GM18498 (cell line): ENCODE results near the gene GPATCH11.

Experiments used
- ATAC-seq: cut with Tn5 transposase; IDR thresholded peaks from one replicate; pipeline ENCODE4 v1.9.1; 2021; ENCODE audit warnings: mild to moderate bottlenecking, moderate library complexity; ENCODE audit not compliant: unreplicated experiment

Gene GPATCH11

GRCh38 chr2:37104178-37104577 lies 19.9 kb downstream of the GPATCH11 start:
- ATAC-seq = no peak

GRCh38 chr2:37105150-37105549 lies 20.8 kb downstream of the GPATCH11 start:
- no peak for ATAC-seq

DNA sequence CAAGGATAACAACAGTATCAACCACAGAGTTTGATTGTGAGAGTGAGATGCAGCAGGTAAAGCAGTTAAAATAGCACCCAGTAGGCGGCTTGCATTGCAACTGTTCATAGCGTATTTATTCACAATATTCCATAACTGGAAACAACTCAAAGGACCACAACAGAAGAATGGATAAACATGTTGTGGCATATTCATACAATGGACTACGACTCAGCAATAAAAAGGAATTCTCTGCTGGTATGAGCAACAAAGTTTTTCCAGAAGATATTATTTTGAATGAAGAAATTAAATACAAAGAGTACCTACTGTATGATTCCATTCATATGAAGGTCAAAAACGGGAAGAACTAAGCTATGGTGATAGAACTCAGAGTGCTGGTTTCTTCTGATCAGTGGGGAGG lies 25.2 kb downstream of the GPATCH11 start:
- no peak for ATAC-seq

GRCh38 chr2:37110306-37111212 lies 26.2 kb downstream of the GPATCH11 start:
- ATAC-seq = no peak

DNA sequence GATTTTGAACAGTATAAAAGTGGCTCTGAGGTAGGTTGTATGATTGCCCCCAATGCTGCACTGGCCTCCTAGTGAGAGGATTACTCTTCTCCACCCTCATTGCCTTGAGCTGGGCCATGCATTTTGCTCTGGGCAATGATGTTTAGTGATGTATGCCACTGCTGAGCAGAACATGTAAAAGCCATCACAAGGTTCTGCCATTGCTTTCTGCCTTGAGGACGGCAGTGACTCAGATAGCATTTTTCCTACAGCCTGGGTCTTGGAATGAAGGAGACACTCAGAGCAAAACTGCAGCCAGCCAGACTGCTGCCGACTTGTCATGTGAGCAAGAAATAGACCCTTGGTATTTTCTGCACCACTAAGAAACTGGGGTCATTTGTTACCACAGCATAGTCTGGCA lies 27.6 kb downstream of the GPATCH11 start:
- no peak for ATAC-seq

- no peak for ATAC-seq
These were observed 33.2 kb downstream of the GPATCH11 start for GRCh38 chr2:37117566-37117965.

DNA sequence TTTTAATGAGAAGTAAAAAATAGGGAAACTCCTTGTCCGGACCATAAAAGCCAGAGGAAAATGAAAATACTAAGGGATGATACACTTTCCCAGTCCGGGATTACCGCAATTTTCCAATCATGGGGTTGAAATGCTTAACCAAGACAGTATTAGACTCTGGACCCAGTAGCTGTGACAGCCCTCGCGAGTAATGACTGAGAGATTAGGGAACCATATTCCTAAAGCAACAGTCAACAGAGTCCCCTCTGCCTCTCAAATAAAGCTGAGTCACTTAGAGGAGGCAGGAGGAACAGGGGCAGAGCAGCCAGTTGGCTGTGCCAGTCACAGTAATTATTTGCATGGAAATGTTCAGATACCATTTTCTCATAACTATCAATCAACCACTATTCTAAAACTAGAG lies 34.8 kb downstream of the GPATCH11 start:
- ATAC-seq = no peak

GRCh38 chr2:37125416-37125815 lies 41.1 kb downstream of the GPATCH11 start:
- no peak for ATAC-seq

- no peak for ATAC-seq
These were observed 48.6 kb downstream of the GPATCH11 start for GRCh38 chr2:37132914-37133313.

- no peak for ATAC-seq
These were observed 58.2 kb downstream of the GPATCH11 start for GRCh38 chr2:37142546-37142945.

- ATAC-seq = no peak
These were observed 59.7 kb downstream of the GPATCH11 start for GRCh38 chr2:37143974-37144373.

DNA sequence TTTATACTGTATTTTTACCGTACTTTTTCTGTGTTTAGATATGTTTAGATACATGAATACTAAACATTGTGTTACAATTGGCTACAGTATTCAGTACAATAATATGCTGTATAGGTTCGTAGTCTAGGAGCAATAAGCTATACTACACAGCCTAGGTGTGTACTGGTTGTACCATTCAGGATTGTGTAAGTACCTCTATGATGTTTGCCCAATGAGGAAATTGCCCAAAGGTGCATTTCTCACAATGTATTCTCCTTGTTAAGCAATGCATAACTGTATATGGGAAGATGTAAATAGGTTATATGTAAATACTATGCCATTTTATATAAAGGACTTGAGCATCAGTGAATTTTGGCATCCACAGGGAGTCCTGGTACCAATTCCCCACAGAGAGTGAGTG lies 61.7 kb downstream of the GPATCH11 start:
- ATAC-seq = no peak

GRCh38 chr2:37148325-37148724 lies 64.0 kb downstream of the GPATCH11 start:
- ATAC-seq = no peak
